Right hindlimb (tissue), 1 donor: Measurements from ENCODE around the gene STAB1.

ENCODE experiments used
- DNase-seq: peaks from one replicate; pipeline ENCODE4 v3.0.0-alpha.2; 2018

Gene STAB1

GRCh38 chr3:52487788-52488691 is 7.1 kb upstream of the STAB1 start:
- no peak for DNase-seq

- DNase-seq, result no peak
Observed at GRCh38 chr3:52488746-52489145, 6.4 kb upstream of the STAB1 start.

GRCh38 chr3:52489453-52489852 is 5.7 kb upstream of the STAB1 start:
- DNase-seq, result no peak

- no peak for DNase-seq
Observed at GRCh38 chr3:52490035-52490938, 4.9 kb upstream of the STAB1 start.

- no peak for DNase-seq
Observed at GRCh38 chr3:52490939-52491526, 4.1 kb upstream of the STAB1 start.

GRCh38 chr3:52492059-52492458 is 3.1 kb upstream of the STAB1 start:
- DNase-seq, result no peak

- DNase-seq, result no peak
Observed at GRCh38 chr3:52493232-52494017, 1.7 kb upstream of the STAB1 start.

GRCh38 chr3:52494445-52494844 is 693 bp upstream of the STAB1 start:
- no peak for DNase-seq

GRCh38 chr3:52495777-52496602 is 852 bp downstream of the STAB1 start:
- no peak for DNase-seq

GRCh38 chr3:52498137-52499054 is 3.3 kb downstream of the STAB1 start:
- DNase-seq, result peak; percentile 52

GRCh38 chr3:52501046-52501445 is 5.9 kb downstream of the STAB1 start:
- no peak for DNase-seq

GRCh38 chr3:52502001-52502400 is 6.9 kb downstream of the STAB1 start:
- no peak for DNase-seq

- DNase-seq, result no peak
Observed at GRCh38 chr3:52502808-52503350, 7.7 kb downstream of the STAB1 start.

GRCh38 chr3:52503788-52504424 is 8.8 kb downstream of the STAB1 start:
- DNase-seq, result no peak

GRCh38 chr3:52504977-52505376 is 9.8 kb downstream of the STAB1 start:
- no peak for DNase-seq

GRCh38 chr3:52506266-52506966 is 11.3 kb downstream of the STAB1 start:
- DNase-seq, result no peak

- DNase-seq, result no peak
Observed at GRCh38 chr3:52507359-52507758, 12.2 kb downstream of the STAB1 start.

GRCh38 chr3:52509753-52510328 is 14.7 kb downstream of the STAB1 start:
- DNase-seq, result no peak

GRCh38 chr3:52511509-52511908 is 16.4 kb downstream of the STAB1 start:
- no peak for DNase-seq
